Loucy (cell line): ENCODE results near the gene PI4KA.
A peak's percentile ranks its signal among the peaks of the same experiment; 100 is the strongest.
"Not testable (repeated sequence)": the region's sequence is repeated elsewhere in the genome, so short reads cannot be mapped to it uniquely, and the experiment has no call there.

Source experiments
- H2AFZ ChIP-seq: fragments of 200-600 bp; sonication (generic); 2 replicates; pipeline ENCODE4 v1.6.0; 2016; ENCODE audit warnings: antibody characterized with exemption, mild to moderate bottlenecking, low read length, moderate library complexity
- H3F3A ChIP-seq: fragments of 200-600 bp; 2 replicates; pipeline ENCODE4 v1.6.0; 2016; ENCODE audit warnings: antibody characterized with exemption, low read depth, mild to moderate bottlenecking
- H3K27me3 ChIP-seq: fragments of 200-600 bp; sonication (generic); 2 replicates; pipeline ENCODE4 v1.6.1; 2014; ENCODE audit warnings: low read length, mild to moderate bottlenecking; ENCODE audit not compliant: insufficient read depth, poor library complexity, severe bottlenecking
- H3K36me3 ChIP-seq: fragments of 200-600 bp; sonication (generic); 2 replicates; pipeline ENCODE4 v1.6.1; 2016; ENCODE audit warnings: low read length; ENCODE audit not compliant: insufficient read depth
- H3K4me1 ChIP-seq: fragments of 200-600 bp; sonication (generic); 2 replicates; pipeline ENCODE4 v1.5.1; 2014; ENCODE audit warnings: low read length, mild to moderate bottlenecking; ENCODE audit not compliant: insufficient read depth, poor library complexity, severe bottlenecking
- H3K4me2 ChIP-seq: fragments of 200-600 bp; sonication (generic); 2 replicates; pipeline ENCODE4 v1.6.0; 2014; ENCODE audit warnings: antibody characterized with exemption, low read length, low read depth, mild to moderate bottlenecking; ENCODE audit not compliant: poor library complexity, severe bottlenecking
- H3K4me3 ChIP-seq: fragments of 200-600 bp; sonication (generic); 2 replicates; pipeline ENCODE4 v1.5.1; 2014; ENCODE audit warnings: low read length, mild to moderate bottlenecking, mixed read lengths; ENCODE audit not compliant: poor library complexity, severe bottlenecking
- H3K79me2 ChIP-seq: fragments of 200-600 bp; sonication (generic); 2 replicates; pipeline ENCODE4 v1.6.1; 2014; ENCODE audit warnings: low read length; ENCODE audit not compliant: insufficient read depth
- H3K9ac ChIP-seq: fragments of 200-600 bp; sonication (generic); 2 replicates; pipeline ENCODE4 v1.6.0; 2014; ENCODE audit warnings: mild to moderate bottlenecking, low read depth, low read length, moderate library complexity; ENCODE audit not compliant: poor library complexity, severe bottlenecking
- H3K9me2 ChIP-seq: fragments of 200-600 bp; sonication (generic); replicated peaks from 2 replicates; pipeline ENCODE4 v1.6.1; 2016; ENCODE audit warnings: low read depth, low read length, mixed read lengths
- H3K9me3 ChIP-seq: fragments of 200-600 bp; sonication (generic); 2 replicates; pipeline ENCODE4 v1.6.1; 2014; ENCODE audit warnings: mild to moderate bottlenecking, antibody characterized with exemption, low read length, low read depth; ENCODE audit not compliant: insufficient read depth
- H4K20me1 ChIP-seq: fragments of 200-600 bp; sonication (generic); 2 replicates; pipeline ENCODE4 v1.6.0; 2014; ENCODE audit warnings: antibody characterized with exemption, low read length, mild to moderate bottlenecking; ENCODE audit not compliant: insufficient read depth, poor library complexity, severe bottlenecking
- CTCF ChIP-seq: fragments of 200-600 bp; sonication (generic); conservative IDR thresholded peaks from 2 replicates; pipeline ENCODE4 v1.5.1; 2014; ENCODE audit warnings: mild to moderate bottlenecking, antibody characterized with exemption, low read length

The PI4KA gene

GRCh38 chr22:20697481-20698113, 161.0 kb downstream of the PI4KA start:
- Histone ChIP-seq H3K4me3 (peak overlapping the region; percentile 58), H3K9ac (peak overlapping the region; percentile 43), H2AFZ (peak overlapping the region; percentile 75; the same call in 1 of the 2 replicates), H3K4me2 (peak overlapping the region; percentile 58)
- H3K4me1 ChIP-seq, H3K27me3 ChIP-seq, H3K9me3 ChIP-seq, H3K36me3 ChIP-seq, H4K20me1 ChIP-seq, H3F3A ChIP-seq, H3K9me2 ChIP-seq, H3K79me2 ChIP-seq: not testable (repeated sequence)
- peak; percentile 59 for TF ChIP-seq CTCF

GRCh38 chr22:20696056-20696455, 162.6 kb downstream of the PI4KA start:
- H3K36me3 ChIP-seq, H4K20me1 ChIP-seq, H3K9me3 ChIP-seq, H2AFZ ChIP-seq, H3K79me2 ChIP-seq, H3K9me2 ChIP-seq, H3K4me1 ChIP-seq, H3K9ac ChIP-seq, H3K4me2 ChIP-seq, H3K27me3 ChIP-seq, H3F3A ChIP-seq, H3K4me3 ChIP-seq: not testable (repeated sequence)

GRCh38 chr22:20695205-20695604, 163.4 kb downstream of the PI4KA start:
- not testable (repeated sequence) for H3K4me1 ChIP-seq, H3K36me3 ChIP-seq, H4K20me1 ChIP-seq, H3K79me2 ChIP-seq, H3K9ac ChIP-seq, H3K9me2 ChIP-seq, H3K9me3 ChIP-seq, H3K27me3 ChIP-seq, H3F3A ChIP-seq, H3K4me2 ChIP-seq, H3K4me3 ChIP-seq, H2AFZ ChIP-seq

- H3K4me1 ChIP-seq, H3F3A ChIP-seq, H2AFZ ChIP-seq, H3K9ac ChIP-seq, H3K9me2 ChIP-seq, H4K20me1 ChIP-seq, H3K4me3 ChIP-seq, H3K9me3 ChIP-seq, H3K79me2 ChIP-seq, H3K27me3 ChIP-seq, H3K36me3 ChIP-seq, H3K4me2 ChIP-seq: not testable (repeated sequence)
Measured at GRCh38 chr22:20694256-20694655, 164.4 kb downstream of the PI4KA start.

- H3K79me2 ChIP-seq, H3F3A ChIP-seq, H3K27me3 ChIP-seq, H2AFZ ChIP-seq, H3K9me2 ChIP-seq, H3K36me3 ChIP-seq, H3K4me3 ChIP-seq, H3K9me3 ChIP-seq, H3K9ac ChIP-seq, H3K4me2 ChIP-seq, H4K20me1 ChIP-seq, H3K4me1 ChIP-seq: not testable (repeated sequence)
Measured at GRCh38 chr22:20692926-20693325, 165.7 kb downstream of the PI4KA start.

- H3K4me1 ChIP-seq, H3F3A ChIP-seq, H3K4me3 ChIP-seq, H3K9me3 ChIP-seq, H3K27me3 ChIP-seq, H2AFZ ChIP-seq, H4K20me1 ChIP-seq, H3K36me3 ChIP-seq, H3K9me2 ChIP-seq, H3K79me2 ChIP-seq, H3K4me2 ChIP-seq, H3K9ac ChIP-seq: not testable (repeated sequence)
Measured at GRCh38 chr22:20690586-20691317, 167.9 kb downstream of the PI4KA start.
